ENCODE results near the gene VWA5B2. TPM values are rescaled to one million over a fixed set of nuclear protein-coding genes. Genes with fewer than 3 reads are reported as not detected.

The VWA5B2 gene
- total and polyA plus RNA-seq, 2 of the 13 experiments (the other 11 are each of a cell fraction or from before 2014, with no cell fraction given), result 0.03 to 0.04 TPM

GRCh38 chr3:184189421-184189820, 40.0 kb upstream of the VWA5B2 start:
- H3K27me3 ChIP-seq (ENCODE audit: control insufficient read depth in 1 of 2, insufficient read depth in 2 of 2, low read length in 2 of 2), result no peaks in the 10 kb centered on the region; a peak in 1 of 5 replicates
- in situ Hi-C loops (cut with HindIII; ENCODE audit: extremely low pct_ligation_motif_present, low pct_unique_long_range_greater_than_20kb), result no loop called here
- no peak overlapping the region for H2AFZ ChIP-seq (ENCODE audit: low read length)
- H4K20me1 ChIP-seq (ENCODE audit: insufficient read depth, low read length), result peaks cover 4% of the 10 kb centered on the region; the same call in 1 of the 2 replicates
- no peak overlapping the region for H3K9ac ChIP-seq (ENCODE audit: insufficient read depth, low read depth, low read length)
- H3K79me2 ChIP-seq (ENCODE audit: insufficient read depth, low read length), result peaks cover 32% of the 10 kb centered on the region
- CTCF ChIA-PET (ENCODE audit: low intra/inter-chr PET ratio, low total read pairs), result interaction anchor here (0.6 kb wide), 1 partner anchor 294 kb away, joined by 4 read pairs; no protein-coding TSS in a partner anchor
- POLR2A ChIA-PET, result no interaction called here
- peaks cover 25% of the 10 kb centered on the region for H3K4me1 ChIP-seq (ENCODE audit: insufficient read depth, low read length)
- peaks cover 28 to 66% of the 10 kb centered on the region in 2 experiments for H3K36me3 ChIP-seq (replicated peaks in 1 of 2; ENCODE audit: control insufficient read depth in 1 of 2, insufficient read depth in 2 of 2, low read length in 2 of 2)
- H3K4me3 ChIP-seq (replicated peaks in 1 of 3; ENCODE audit: insufficient read depth in 1 of 3, low read depth in 2 of 3, low read length in 3 of 3), result no peak overlapping the region
- BruUV-seq (replicated peaks), result no TSS peak
- FAIRE-seq (no peak), DNase-seq (ENCODE audit: low spot score) (no peak), ATAC-seq (no peak)
- H3K27ac ChIP-seq (ENCODE audit: extremely low read length, insufficient read depth, low read length), result no peak overlapping the region
- no peaks in the 10 kb centered on the region for H3K9me3 ChIP-seq (ENCODE audit: low read length)
- intact Hi-C loops (cut with micrococcal nuclease; ENCODE audit: unreplicated experiment), result loop anchor here (5.0 kb wide), 1 partner anchor 42 kb away; no protein-coding TSS in a partner anchor
- no peak overlapping the region for H3K4me2 ChIP-seq (ENCODE audit: low read depth, low read length)
- WGBS (ENCODE audit: low lambda C conversion rate), result 95% methylated on average over 13 of the region's 13 CpGs
- no peak for TF ChIP-seq ZSCAN20 (CRISPR knock-in tag; IDR thresholded peaks at IDR 0.05; ENCODE audit: borderline replicate concordance)
- TF ChIP-seq ZNF646 (CRISPR knock-in tag; IDR thresholded peaks at IDR 0.05), result no peak
- TF ChIP-seq SMAD9 (CRISPR knock-in tag; IDR thresholded peaks at IDR 0.05), result no peak
- no peak for TF ChIP-seq ZNF720 (CRISPR knock-in tag; IDR thresholded peaks at IDR 0.05)
- no peak for TF ChIP-seq ZNF513 (CRISPR knock-in tag; conservative IDR thresholded peaks at IDR 0.05)
- no peak for TF ChIP-seq ZEB1 (IDR thresholded peaks at IDR 0.05; ENCODE audit: insufficient replicate concordance, low read depth)
- no peak for TF ChIP-seq NFE2L2 (IDR thresholded peaks at IDR 0.05; ENCODE audit: low read length)
- TF ChIP-seq ZNF18 (CRISPR knock-in tag; IDR thresholded peaks at IDR 0.05; ENCODE audit: insufficient replicate concordance), result no peak

All from HepG2 (cell line).